Mesenchymal stem cell (in vitro differentiated cells and primary cell): ENCODE results near the gene SLC30A3.

Experiments used
- DNase-seq: peaks from one replicate; pipeline ENCODE4 v3.0.0-alpha.2; 2013
- H2AFZ ChIP-seq: one replicate; pipeline ENCODE4 v1.6.1; 2013; ENCODE audit warnings: low read depth, mild to moderate bottlenecking, control low read depth, inconsistent platforms, low read length, moderate library complexity
- H2AK5ac ChIP-seq: 2 replicates; pipeline ENCODE4 v1.6.1; 2013; ENCODE audit warnings: low read length, moderate library complexity, mild to moderate bottlenecking, inconsistent platforms; ENCODE audit not compliant: severe bottlenecking
- H2BK120ac ChIP-seq: one replicate; pipeline ENCODE4 v1.6.1; 2013; ENCODE audit warnings: low read depth, mild to moderate bottlenecking, inconsistent platforms, low read length, moderate library complexity
- H2BK12ac ChIP-seq, 2 experiments: one replicate each; pipeline ENCODE4 v1.6.1; 2013; ENCODE audit warnings: inconsistent platforms in 2 of 2, low read length in 2 of 2, mild to moderate bottlenecking in 2 of 2, moderate library complexity in 2 of 2, control low read depth in 1 of 2
- H2BK15ac ChIP-seq: one replicate; pipeline ENCODE4 v1.6.1; 2013; ENCODE audit warnings: mild to moderate bottlenecking, low read depth, inconsistent platforms; ENCODE audit not compliant: poor library complexity, severe bottlenecking
- H2BK5ac ChIP-seq: 2 replicates; pipeline ENCODE4 v1.6.1; 2013; ENCODE audit warnings: low read depth, mild to moderate bottlenecking, low read length, control low read depth, inconsistent platforms; ENCODE audit not compliant: poor library complexity, severe bottlenecking
- H3K14ac ChIP-seq, 2 experiments: one replicate each; pipeline ENCODE4 v1.6.1; 2013; ENCODE audit warnings: inconsistent platforms in 2 of 2, low read length in 2 of 2, control low read depth in 1 of 2, mild to moderate bottlenecking in 1 of 2, moderate library complexity in 1 of 2
- H3K18ac ChIP-seq, 2 experiments: one replicate each; pipeline ENCODE4 v1.6.1; 2013; ENCODE audit warnings: inconsistent platforms in 2 of 2, low read length in 2 of 2, control low read depth in 1 of 2, low read depth in 1 of 2, mild to moderate bottlenecking in 1 of 2
- H3K23ac ChIP-seq, 2 experiments: one replicate each; pipeline ENCODE4 v1.6.1; 2013; ENCODE audit warnings: inconsistent platforms in 2 of 2, low read length in 2 of 2, mild to moderate bottlenecking in 2 of 2, moderate library complexity in 2 of 2, control low read depth in 1 of 2
- H3K27ac ChIP-seq: 2 replicates; pipeline ENCODE4 v1.5.1; 2013; ENCODE audit warnings: mild to moderate bottlenecking, moderate library complexity, low read length, control low read depth, inconsistent platforms; ENCODE audit not compliant: poor library complexity, severe bottlenecking
- H3K27me3 ChIP-seq, 2 experiments: 2 replicates each; pipeline versions ENCODE4 v1.6.1 to v1.7.0; 2013; ENCODE audit warnings: low read length in 2 of 2, mild to moderate bottlenecking in 2 of 2, moderate library complexity in 2 of 2, control low read depth in 1 of 2, inconsistent platforms in 1 of 2; ENCODE audit not compliant: control insufficient read depth in 1 of 2, insufficient read depth in 1 of 2
- H3K36me3 ChIP-seq, 2 experiments: 2 replicates each; pipeline versions ENCODE4 v1.6.1 to v1.7.0; 2013; ENCODE audit warnings: low read length in 2 of 2, control low read depth in 1 of 2, inconsistent platforms in 1 of 2, low read depth in 1 of 2, mild to moderate bottlenecking in 1 of 2; ENCODE audit not compliant: insufficient read depth in 2 of 2, control insufficient read depth in 1 of 2
- H3K4ac ChIP-seq, 2 experiments: one replicate each; pipeline ENCODE4 v1.6.1; 2013; ENCODE audit warnings: inconsistent platforms in 2 of 2, low read length in 2 of 2, mild to moderate bottlenecking in 2 of 2, moderate library complexity in 2 of 2, control low read depth in 1 of 2, low read depth in 1 of 2
- H3K4me1 ChIP-seq: 2 replicates; pipeline ENCODE4 v1.6.1; 2013; ENCODE audit warnings: low read depth, low read length, control low read depth; ENCODE audit not compliant: control insufficient read depth, insufficient read depth
- H3K4me2 ChIP-seq: 2 replicates; pipeline ENCODE4 v1.6.1; 2013; ENCODE audit warnings: low read length, mild to moderate bottlenecking, inconsistent platforms; ENCODE audit not compliant: poor library complexity, severe bottlenecking
- H3K4me3 ChIP-seq, 2 experiments: 2 replicates each; pipeline versions ENCODE4 v1.5.1 to v1.7.0; 2013; ENCODE audit warnings: low read length in 2 of 2, mild to moderate bottlenecking in 2 of 2, control low read depth in 1 of 2, low read depth in 1 of 2; ENCODE audit not compliant: insufficient read depth in 1 of 2
- H3K79me1 ChIP-seq: replicated peaks from 2 replicates; pipeline ENCODE4 v1.6.1; 2013; ENCODE audit warnings: mild to moderate bottlenecking, control low read depth, low read length, inconsistent platforms; ENCODE audit not compliant: poor library complexity, severe bottlenecking
- H3K9ac ChIP-seq: 2 replicates; pipeline ENCODE4 v1.7.0; 2013; ENCODE audit warnings: mild to moderate bottlenecking, low read length, moderate library complexity
- H3K9me3 ChIP-seq: 2 replicates; pipeline ENCODE4 v1.7.0; 2013; ENCODE audit warnings: mild to moderate bottlenecking, low read length; ENCODE audit not compliant: control insufficient read depth
- H4K8ac ChIP-seq: one replicate; pipeline ENCODE4 v1.6.1; 2013; ENCODE audit warnings: inconsistent platforms, mild to moderate bottlenecking, low read length, moderate library complexity
- H4K91ac ChIP-seq: one replicate; pipeline ENCODE4 v1.6.1; 2013; ENCODE audit warnings: mild to moderate bottlenecking, low read length, inconsistent platforms
- WGBS: methylation state at CpG from one replicate; pipeline ENCODE4 v1.1.7; 2013; ENCODE audit warnings: mixed read lengths; 5-methylcytosine and 5-hydroxymethylcytosine counted together

Gene SLC30A3

DNA sequence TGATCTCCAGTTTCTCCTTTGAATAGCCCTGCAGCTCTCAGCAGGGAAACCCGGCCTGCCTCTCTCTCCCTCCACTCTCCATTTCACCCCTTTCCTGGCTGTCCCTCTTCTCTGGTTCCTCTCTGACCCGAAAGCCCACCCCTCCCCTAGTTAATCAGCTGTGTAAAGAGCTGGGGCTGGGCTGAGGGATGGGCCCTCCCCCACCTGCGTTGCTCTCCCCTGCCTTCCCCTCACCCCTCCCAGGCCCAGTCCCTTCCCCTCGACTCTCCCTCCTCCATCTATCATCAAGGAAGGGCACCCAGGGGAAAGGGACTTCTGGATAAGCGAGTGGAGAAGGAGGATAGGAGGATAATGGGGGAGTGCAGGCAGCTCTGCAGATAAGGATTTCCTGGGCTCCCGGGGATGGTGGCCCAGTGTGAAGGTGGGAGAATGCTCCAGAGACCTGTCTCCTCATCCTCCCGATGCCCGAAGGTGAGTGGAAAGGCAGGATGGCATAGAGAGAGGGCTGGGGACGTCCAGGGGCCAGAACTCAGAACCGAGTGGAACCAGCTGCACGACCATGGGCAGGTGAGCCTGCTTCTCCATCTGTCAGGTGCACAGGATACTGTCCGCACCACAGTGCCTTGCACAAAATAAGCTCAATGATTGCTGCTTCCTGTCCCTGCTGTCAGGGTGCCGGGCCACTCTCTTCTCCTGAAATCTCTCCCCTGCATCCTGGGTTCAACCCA is 12.0 kb downstream of the SLC30A3 start:
- no peak overlapping the region for H3K14ac ChIP-seq
- H2BK120ac ChIP-seq, result no peak overlapping the region
- no peak overlapping the region for H2BK15ac ChIP-seq
- no peaks in the 10 kb centered on the region for H3K9me3 ChIP-seq
- H2AK5ac ChIP-seq, result no peak overlapping the region
- no peak overlapping the region for H2BK12ac ChIP-seq
- no peak overlapping the region for H3K18ac ChIP-seq
- no peak overlapping the region for H3K9ac ChIP-seq
- DNase-seq, result no peak
- peak overlapping the region in 1 of 2 experiments; percentile 31 for H3K4ac ChIP-seq
- no peak overlapping the region for H3K4me2 ChIP-seq
- peaks cover 5% of the 10 kb centered on the region for H3K4me1 ChIP-seq
- peaks cover 43 to 48% of the 10 kb centered on the region in 2 experiments for H3K27me3 ChIP-seq
- no peak overlapping the region for H4K91ac ChIP-seq
- no peak overlapping the region for H3K23ac ChIP-seq
- no peak overlapping the region for H3K4me3 ChIP-seq
- no peak overlapping the region for H2BK5ac ChIP-seq
- no peak overlapping the region for H3K27ac ChIP-seq
- H4K8ac ChIP-seq, result no peak overlapping the region
- H3K79me1 ChIP-seq, result no peaks in the 10 kb centered on the region
- H3K36me3 ChIP-seq, result no peaks in the 10 kb centered on the region
- 59% methylated on average over 10 of the region's 13 CpGs for WGBS
- no peak overlapping the region for H2AFZ ChIP-seq

DNA sequence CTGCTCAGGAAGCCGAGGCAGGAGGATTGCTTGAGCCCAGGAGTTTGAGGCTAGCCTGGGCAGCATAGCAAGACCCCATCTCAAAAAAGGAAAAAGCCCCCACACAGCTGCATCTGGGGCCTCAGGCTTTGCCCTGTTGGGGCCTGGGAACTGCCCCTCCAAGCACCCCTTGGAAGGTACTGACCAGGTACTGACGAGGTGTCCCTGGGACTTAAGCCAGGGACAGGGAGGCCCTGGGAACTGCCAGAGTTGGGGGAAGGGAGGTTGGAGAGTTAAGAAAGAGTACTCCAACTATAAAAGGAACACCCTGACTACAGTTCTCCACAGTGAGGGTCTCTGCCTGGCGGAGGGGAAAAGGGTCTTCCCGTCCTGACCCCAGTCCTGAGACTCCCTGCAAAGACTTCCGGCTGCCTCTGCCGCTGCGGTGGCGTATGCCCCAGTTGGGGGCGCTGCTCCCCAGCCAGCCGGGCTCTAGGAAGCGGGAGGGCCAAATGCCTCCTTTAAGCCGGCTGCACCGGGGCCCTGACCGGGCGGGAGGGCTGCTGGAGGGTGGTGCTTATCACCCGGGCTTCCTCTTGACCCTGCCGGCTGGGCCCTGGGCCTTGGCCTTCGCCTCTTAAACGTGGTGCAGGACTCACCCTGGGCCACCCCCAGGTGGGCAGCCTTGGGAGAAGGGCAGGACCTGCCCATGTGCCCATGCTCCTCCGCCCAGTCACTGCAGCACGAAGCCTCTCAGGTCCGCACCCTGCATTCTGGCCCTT is 12.8 kb downstream of the SLC30A3 start:
- WGBS, result 23% methylated on average over 22 of the region's 22 CpGs
- no peak overlapping the region for H2BK12ac ChIP-seq
- no peaks in the 10 kb centered on the region for H3K9me3 ChIP-seq

DNA sequence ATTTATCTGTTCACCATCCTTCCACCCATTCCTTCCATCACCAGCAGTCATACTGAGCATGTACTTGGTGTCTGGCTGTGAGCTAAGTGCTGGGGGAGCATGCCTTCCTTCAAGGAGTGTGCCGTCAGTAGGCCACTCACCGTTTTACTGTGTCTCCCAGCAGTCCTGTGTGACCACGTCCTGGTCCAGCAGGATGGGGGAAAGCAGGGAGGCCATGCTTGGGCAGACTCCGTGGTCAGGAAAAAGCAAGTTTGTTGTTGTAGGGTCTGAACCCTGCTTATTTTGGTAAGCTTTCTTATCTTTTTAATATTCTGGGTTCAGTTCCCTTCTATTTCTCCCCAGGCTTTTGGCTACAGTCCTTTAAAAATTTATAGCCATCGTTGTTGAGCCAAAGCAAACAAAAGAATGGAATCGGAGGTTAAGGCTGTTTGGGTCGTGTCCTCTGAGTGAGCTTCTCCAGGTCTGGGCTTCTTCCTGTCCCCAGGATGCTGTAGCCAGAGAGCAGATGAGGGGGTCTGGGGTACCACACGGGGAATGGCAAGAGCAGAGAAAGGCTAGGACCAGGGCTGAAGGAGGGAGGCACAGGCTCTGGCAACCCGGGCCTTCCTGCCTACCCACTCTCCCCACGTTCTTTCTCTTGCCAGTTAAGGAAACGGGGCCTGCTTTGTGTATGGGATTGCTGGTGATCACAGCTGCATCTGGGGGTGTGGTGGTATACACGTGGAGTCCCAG is 13.5 kb downstream of the SLC30A3 start:
- Histone ChIP-seq H2BK120ac (no peak overlapping the region), H3K4me1 (peaks cover 5% of the 10 kb centered on the region), H3K4me3 (no peak overlapping the region), H3K4ac (no peak overlapping the region), H3K14ac (no peak overlapping the region), H2AK5ac (no peak overlapping the region), H3K27me3 (peaks cover 36 to 43% of the 10 kb centered on the region in 2 experiments), H3K9ac (no peak overlapping the region), H4K91ac (no peak overlapping the region), H4K8ac (no peak overlapping the region), H3K4me2 (no peak overlapping the region), H2BK15ac (no peak overlapping the region), H3K23ac (no peak overlapping the region), H3K79me1 (no peaks in the 10 kb centered on the region), H3K18ac (no peak overlapping the region), H2BK5ac (no peak overlapping the region), H3K27ac (no peak overlapping the region), H3K36me3 (peaks cover 10 to 12% of the 10 kb centered on the region in 2 experiments), H2AFZ (no peak overlapping the region), H3K9me3 (no peaks in the 10 kb centered on the region), H2BK12ac (no peak overlapping the region)
- no peak for DNase-seq
- whole genome bisulfite sequencing, result 76% methylated on average over 9 of the region's 12 CpGs

More for the DNA sequence above, 12.8 kb downstream of the SLC30A3 start:
- Histone ChIP-seq H3K4me3 (no peak overlapping the region), H3K27me3 (peaks cover 43% of the 10 kb centered on the region in 2 experiments), H2AK5ac (no peak overlapping the region), H3K18ac (no peak overlapping the region), H4K91ac (no peak overlapping the region), H2BK120ac (no peak overlapping the region), H2BK5ac (no peak overlapping the region), H3K23ac (no peak overlapping the region), H3K14ac (no peak overlapping the region), H4K8ac (peak overlapping the region; percentile 15), H3K4ac (no peak overlapping the region), H3K79me1 (no peaks in the 10 kb centered on the region), H3K36me3 (peaks cover 3 to 5% of the 10 kb centered on the region in 2 experiments), H3K27ac (no peak overlapping the region), H3K4me2 (no peak overlapping the region), H3K4me1 (peaks cover 5% of the 10 kb centered on the region), H3K9ac (no peak overlapping the region), H2BK15ac (no peak overlapping the region), H2AFZ (no peak overlapping the region)
- peak; percentile 55 for DNase-seq

DNA sequence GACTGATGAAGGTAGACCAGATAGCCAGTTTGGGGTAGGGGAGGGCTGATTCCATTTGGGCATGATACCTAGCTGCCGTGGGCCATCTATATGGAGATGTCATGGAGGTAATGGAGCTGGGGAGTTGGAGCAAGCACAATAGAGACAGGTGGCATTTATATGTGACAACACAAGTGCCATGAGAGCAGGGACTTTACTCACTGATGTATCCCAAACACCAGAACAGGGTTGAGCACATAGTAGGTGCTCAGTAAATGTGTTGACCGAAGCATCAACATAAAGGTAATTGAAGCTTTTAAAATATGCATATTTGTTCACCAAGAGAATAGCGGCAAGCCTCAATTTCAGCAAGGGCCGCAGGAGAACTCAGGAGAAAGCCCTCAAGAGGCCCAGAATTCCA is 15.0 kb downstream of the SLC30A3 start:
- no peak overlapping the region for H3K4ac ChIP-seq
- no peak overlapping the region for H2AFZ ChIP-seq
- H2BK120ac ChIP-seq, result no peak overlapping the region
- H2BK12ac ChIP-seq, result no peak overlapping the region
- WGBS, result 81% methylated on average over 4 of the region's 4 CpGs
- peaks cover 30 to 37% of the 10 kb centered on the region in 2 experiments for H3K27me3 ChIP-seq
- H3K4me2 ChIP-seq, result no peak overlapping the region
- H2AK5ac ChIP-seq, result no peak overlapping the region
- DNase-seq, result no peak
- no peak overlapping the region for H4K8ac ChIP-seq
- no peak overlapping the region for H3K4me3 ChIP-seq
- H2BK15ac ChIP-seq, result no peak overlapping the region
- no peak overlapping the region for H3K14ac ChIP-seq
- no peaks in the 10 kb centered on the region for H3K79me1 ChIP-seq
- H3K27ac ChIP-seq, result no peak overlapping the region
- no peak overlapping the region for H4K91ac ChIP-seq
- H3K9ac ChIP-seq, result no peak overlapping the region
- H3K9me3 ChIP-seq, result no peaks in the 10 kb centered on the region
- no peak overlapping the region for H3K23ac ChIP-seq
- peaks cover 24 to 26% of the 10 kb centered on the region in 2 experiments for H3K36me3 ChIP-seq
- peaks cover 5% of the 10 kb centered on the region for H3K4me1 ChIP-seq
- H2BK5ac ChIP-seq, result no peak overlapping the region
- H3K18ac ChIP-seq, result no peak overlapping the region
